GM19240 (cell line): ENCODE measurements around the gene FBXO45.
A peak's percentile ranks its signal among the peaks of the same experiment; 100 is the strongest.
"Not testable (repeated sequence)": the region's sequence is repeated elsewhere in the genome, so short reads cannot be mapped to it uniquely, and the experiment has no call there.

Experiments
- DNase-seq: peaks from one replicate; pipeline ENCODE4 v3.0.0; 2011; ENCODE audit warnings: low spot score; ENCODE audit not compliant: insufficient read length

The FBXO45 gene

GRCh38 chr3:196568246-196569002 lies at the start of gene FBXO45, which contains the start of gene WDR53:
FBXO45 (plus strand) TSS chr3:196568660; CDS start chr3:196568985, 325 bp downstream.
WDR53 (minus strand) TSS chr3:196568554; CDS start chr3:196561475, 7,079 bp downstream.
- DNase-seq: peak; percentile 95

- no peak for DNase-seq
Observed at GRCh38 chr3:196518966-196519717, 49.3 kb upstream of the FBXO45 start.

- DNase-seq: no peak
Observed at GRCh38 chr3:196519718-196520082, 48.8 kb upstream of the FBXO45 start.

GRCh38 chr3:196521291-196521690 lies 47.2 kb upstream of the FBXO45 start:
- DNase-seq: not testable (repeated sequence)

- DNase-seq: no peak
Observed at GRCh38 chr3:196523841-196524240, 44.6 kb upstream of the FBXO45 start.

GRCh38 chr3:196524527-196524926 lies 43.9 kb upstream of the FBXO45 start:
- no peak for DNase-seq

- no peak for DNase-seq
Observed at GRCh38 chr3:196525141-196525540, 43.3 kb upstream of the FBXO45 start.

- DNase-seq: peak; percentile 88
Observed at GRCh38 chr3:196528639-196529233, 39.7 kb upstream of the FBXO45 start.

GRCh38 chr3:196531418-196531817 lies 37.0 kb upstream of the FBXO45 start:
- no peak for DNase-seq

- no peak for DNase-seq
Observed at GRCh38 chr3:196533260-196533681, 35.2 kb upstream of the FBXO45 start.

- DNase-seq: peak; percentile 26
Observed at GRCh38 chr3:196537319-196537984, 31.0 kb upstream of the FBXO45 start.

GRCh38 chr3:196541684-196542445 lies 26.6 kb upstream of the FBXO45 start:
- no peak for DNase-seq

- no peak for DNase-seq
Observed at GRCh38 chr3:196544491-196544992, 23.9 kb upstream of the FBXO45 start.

GRCh38 chr3:196546537-196546936 lies 21.9 kb upstream of the FBXO45 start:
- no peak for DNase-seq

GRCh38 chr3:196547067-196547466 lies 21.4 kb upstream of the FBXO45 start:
- DNase-seq: no peak

- not testable (repeated sequence) for DNase-seq
Observed at GRCh38 chr3:196549312-196549711, 19.1 kb upstream of the FBXO45 start.

GRCh38 chr3:196550172-196550571 lies 18.3 kb upstream of the FBXO45 start:
- not testable (repeated sequence) for DNase-seq

GRCh38 chr3:196552253-196552652 lies 16.2 kb upstream of the FBXO45 start:
- DNase-seq: no peak

GRCh38 chr3:196553551-196553950 lies 14.9 kb upstream of the FBXO45 start:
- DNase-seq: no peak

- no peak for DNase-seq
Observed at GRCh38 chr3:196554205-196554604, 14.3 kb upstream of the FBXO45 start.

- no peak for DNase-seq
Observed at GRCh38 chr3:196555295-196555694, 13.2 kb upstream of the FBXO45 start.
